Measurements from ENCODE around the gene SCFD2.

The SCFD2 gene

GRCh38 chr4:52824603-52825459 lies 541.0 kb downstream of the SCFD2 start:
- H3K9me3 ChIP-seq: no peaks in the 10 kb centered on the region
- TF ChIP-seq, protein P1, sequence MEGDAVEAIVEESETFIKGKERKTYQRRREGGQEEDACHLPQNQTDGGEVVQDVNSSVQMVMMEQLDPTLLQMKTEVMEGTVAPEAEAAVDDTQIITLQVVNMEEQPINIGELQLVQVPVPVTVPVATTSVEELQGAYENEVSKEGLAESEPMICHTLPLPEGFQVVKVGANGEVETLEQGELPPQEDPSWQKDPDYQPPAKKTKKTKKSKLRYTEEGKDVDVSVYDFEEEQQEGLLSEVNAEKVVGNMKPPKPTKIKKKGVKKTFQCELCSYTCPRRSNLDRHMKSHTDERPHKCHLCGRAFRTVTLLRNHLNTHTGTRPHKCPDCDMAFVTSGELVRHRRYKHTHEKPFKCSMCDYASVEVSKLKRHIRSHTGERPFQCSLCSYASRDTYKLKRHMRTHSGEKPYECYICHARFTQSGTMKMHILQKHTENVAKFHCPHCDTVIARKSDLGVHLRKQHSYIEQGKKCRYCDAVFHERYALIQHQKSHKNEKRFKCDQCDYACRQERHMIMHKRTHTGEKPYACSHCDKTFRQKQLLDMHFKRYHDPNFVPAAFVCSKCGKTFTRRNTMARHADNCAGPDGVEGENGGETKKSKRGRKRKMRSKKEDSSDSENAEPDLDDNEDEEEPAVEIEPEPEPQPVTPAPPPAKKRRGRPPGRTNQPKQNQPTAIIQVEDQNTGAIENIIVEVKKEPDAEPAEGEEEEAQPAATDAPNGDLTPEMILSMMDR (IDR thresholded peaks at IDR 0.05; ENCODE audit: low read depth, low read length): no peak
- no peaks in the 10 kb centered on the region for H3K36me3 ChIP-seq
- H3K4me3 ChIP-seq (ENCODE audit: low read depth, low read length): no peak overlapping the region
- no peaks in the 10 kb centered on the region for H3K4me1 ChIP-seq
- H3K27me3 ChIP-seq: no peaks in the 10 kb centered on the region
- DNase-seq: no peak

GRCh38 chr4:52824270-52824602 lies 541.6 kb downstream of the SCFD2 start:
- no peaks in the 10 kb centered on the region for H3K9me3 ChIP-seq
- no peaks in the 10 kb centered on the region for H3K36me3 ChIP-seq
- no peaks in the 10 kb centered on the region for H3K27me3 ChIP-seq
- H3K4me3 ChIP-seq (ENCODE audit: low read depth, low read length): no peak overlapping the region
- DNase-seq: no peak
- TF ChIP-seq, protein P1 (IDR thresholded peaks at IDR 0.05; ENCODE audit: low read depth, low read length): no peak
- no peaks in the 10 kb centered on the region for H3K4me1 ChIP-seq

GRCh38 chr4:52823702-52824092 lies 542.2 kb downstream of the SCFD2 start:
- Histone ChIP-seq H3K36me3 (no peaks in the 10 kb centered on the region), H3K27me3 (no peaks in the 10 kb centered on the region), H3K4me3 (ENCODE audit: low read depth, low read length) (no peak overlapping the region), H3K4me1 (no peaks in the 10 kb centered on the region), H3K9me3 (no peaks in the 10 kb centered on the region)
- DNase-seq: no peak
- TF ChIP-seq, protein P1 (IDR thresholded peaks at IDR 0.05; ENCODE audit: low read depth, low read length): no peak
